Measurements from ENCODE around the gene TCEAL1.
"Not testable (repeated sequence)": the region's sequence is repeated elsewhere in the genome, so short reads cannot be mapped to it uniquely, and the experiment has no call there.

The TCEAL1 gene

GRCh38 chrX:103651151-103651773 is 22.5 kb downstream of the TCEAL1 start:
- H3K4me3 ChIP-seq (ENCODE audit: low read depth, low read length): no peak overlapping the region
- in situ Hi-C loops (cut with HindIII; ENCODE audit: low sequenced_read_pairs): no loop called here
- DNase-seq (ENCODE audit: low read depth, low spot score): no peak
- TF ChIP-seq CTCF (IDR thresholded peaks at IDR 0.05; ENCODE audit: low read depth, low read length): no peak

- H3K4me3 ChIP-seq (ENCODE audit: low read depth, low read length); DNase-seq (ENCODE audit: low read depth, low spot score); in situ Hi-C loops (cut with HindIII; ENCODE audit: low sequenced_read_pairs): not testable (repeated sequence)
Measured at GRCh38 chrX:103655230-103656000, 26.6 kb downstream of the TCEAL1 start.

GRCh38 chrX:103656617-103657016 is 27.8 kb downstream of the TCEAL1 start:
- in situ Hi-C loops (cut with HindIII; ENCODE audit: low sequenced_read_pairs): no loop called here
- no peak overlapping the region for H3K4me3 ChIP-seq (ENCODE audit: low read depth, low read length)
- TF ChIP-seq CTCF (IDR thresholded peaks at IDR 0.05; ENCODE audit: low read depth, low read length): no peak
- peak; percentile 45 for DNase-seq (ENCODE audit: low read depth, low spot score)

GRCh38 chrX:103657066-103657465 is 28.3 kb downstream of the TCEAL1 start:
- H3K4me3 ChIP-seq (ENCODE audit: low read depth, low read length); DNase-seq (ENCODE audit: low read depth, low spot score); in situ Hi-C loops (cut with HindIII; ENCODE audit: low sequenced_read_pairs): not testable (repeated sequence)

GRCh38 chrX:103658681-103659433 is 30.1 kb downstream of the TCEAL1 start:
- no peak for DNase-seq (ENCODE audit: low read depth, low spot score)
- TF ChIP-seq CTCF (IDR thresholded peaks at IDR 0.05; ENCODE audit: low read depth, low read length): no peak
- in situ Hi-C loops (cut with HindIII; ENCODE audit: low sequenced_read_pairs): no loop called here

GRCh38 chrX:103659460-103659859 is 30.7 kb downstream of the TCEAL1 start:
- in situ Hi-C loops (cut with HindIII; ENCODE audit: low sequenced_read_pairs); DNase-seq (ENCODE audit: low read depth, low spot score); H3K4me3 ChIP-seq (ENCODE audit: low read depth, low read length): not testable (repeated sequence)

More at GRCh38 chrX:103658681-103659433, 30.1 kb downstream of the TCEAL1 start:
- no peak overlapping the region for H3K4me3 ChIP-seq (ENCODE audit: low read depth, low read length)

GRCh38 chrX:103663981-103664762 is 35.4 kb downstream of the TCEAL1 start:
- DNase-seq (ENCODE audit: low read depth, low spot score): no peak
- no peak overlapping the region for H3K4me3 ChIP-seq (ENCODE audit: low read depth, low read length)
- TF ChIP-seq CTCF (IDR thresholded peaks at IDR 0.05; ENCODE audit: low read depth, low read length): no peak
- in situ Hi-C loops (cut with HindIII; ENCODE audit: low sequenced_read_pairs): no loop called here

Measured in astrocyte of the spinal cord (primary cell).